ENCODE results near the gene RBM39.
"Not testable (repeated sequence)": the region's sequence is repeated elsewhere in the genome, so short reads cannot be mapped to it uniquely, and the experiment has no call there.

Gene RBM39

GRCh38 chr20:35690265-35690664 is 51.8 kb downstream of the RBM39 start:
- TF ChIP-seq, protein P1, sequence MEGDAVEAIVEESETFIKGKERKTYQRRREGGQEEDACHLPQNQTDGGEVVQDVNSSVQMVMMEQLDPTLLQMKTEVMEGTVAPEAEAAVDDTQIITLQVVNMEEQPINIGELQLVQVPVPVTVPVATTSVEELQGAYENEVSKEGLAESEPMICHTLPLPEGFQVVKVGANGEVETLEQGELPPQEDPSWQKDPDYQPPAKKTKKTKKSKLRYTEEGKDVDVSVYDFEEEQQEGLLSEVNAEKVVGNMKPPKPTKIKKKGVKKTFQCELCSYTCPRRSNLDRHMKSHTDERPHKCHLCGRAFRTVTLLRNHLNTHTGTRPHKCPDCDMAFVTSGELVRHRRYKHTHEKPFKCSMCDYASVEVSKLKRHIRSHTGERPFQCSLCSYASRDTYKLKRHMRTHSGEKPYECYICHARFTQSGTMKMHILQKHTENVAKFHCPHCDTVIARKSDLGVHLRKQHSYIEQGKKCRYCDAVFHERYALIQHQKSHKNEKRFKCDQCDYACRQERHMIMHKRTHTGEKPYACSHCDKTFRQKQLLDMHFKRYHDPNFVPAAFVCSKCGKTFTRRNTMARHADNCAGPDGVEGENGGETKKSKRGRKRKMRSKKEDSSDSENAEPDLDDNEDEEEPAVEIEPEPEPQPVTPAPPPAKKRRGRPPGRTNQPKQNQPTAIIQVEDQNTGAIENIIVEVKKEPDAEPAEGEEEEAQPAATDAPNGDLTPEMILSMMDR (IDR thresholded peaks at IDR 0.05; ENCODE audit: insufficient read depth, low read depth, low read length, missing control alignments) = no peak
- DNase-seq (ENCODE audit: low read depth) = no peak
- H3K4me3 ChIP-seq (ENCODE audit: low read length) = no peak overlapping the region

- H3K4me3 ChIP-seq (ENCODE audit: low read length); DNase-seq (ENCODE audit: low read depth): not testable (repeated sequence)
Observed at GRCh38 chr20:35686872-35687271, 55.2 kb downstream of the RBM39 start.

DNA sequence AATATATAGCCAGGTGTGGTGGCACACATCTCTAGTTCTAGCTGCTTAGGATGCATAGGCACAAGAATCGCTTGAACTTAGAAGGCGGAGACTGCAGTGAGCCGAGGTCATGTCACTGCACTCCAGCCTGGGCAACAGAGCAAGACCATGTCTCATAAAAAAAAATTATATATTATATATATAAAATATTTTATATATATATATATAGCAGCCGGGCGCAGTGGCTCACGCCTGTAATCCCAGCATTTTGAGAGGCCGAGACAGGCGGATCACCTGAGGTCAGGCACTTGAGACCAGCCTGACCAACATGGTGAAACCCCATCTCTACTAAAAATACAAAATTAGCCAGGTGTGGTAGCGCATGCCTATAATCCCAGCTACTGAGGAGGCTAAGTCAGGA is 56.7 kb downstream of the RBM39 start:
- DNase-seq (ENCODE audit: low read depth); H3K4me3 ChIP-seq (ENCODE audit: low read length): not testable (repeated sequence)

DNA sequence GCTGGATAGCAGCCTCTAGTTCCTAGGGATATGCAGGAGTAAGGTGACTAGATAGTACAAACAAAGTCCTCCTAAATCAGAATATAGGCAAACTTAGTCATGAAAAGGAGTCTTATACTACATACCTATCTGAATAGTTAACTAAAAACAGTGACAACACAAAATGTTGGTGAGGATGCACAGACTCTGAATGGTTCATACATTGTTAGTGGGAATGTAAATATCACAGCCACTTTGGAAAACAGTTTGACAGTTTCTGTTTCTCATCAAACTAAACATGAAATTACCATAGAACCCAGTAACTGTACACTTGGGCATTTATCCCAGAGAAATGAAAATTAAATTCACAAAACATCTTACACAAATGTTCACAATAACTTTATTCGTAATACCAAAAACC is 60.1 kb downstream of the RBM39 start:
- no peak overlapping the region for H3K4me3 ChIP-seq (ENCODE audit: low read length)
- TF ChIP-seq, protein P1 (IDR thresholded peaks at IDR 0.05; ENCODE audit: insufficient read depth, low read depth, low read length, missing control alignments) = no peak
- DNase-seq (ENCODE audit: low read depth) = no peak

GRCh38 chr20:35680452-35681183 is 61.4 kb downstream of the RBM39 start:
- TF ChIP-seq, protein P1 (IDR thresholded peaks at IDR 0.05; ENCODE audit: insufficient read depth, low read depth, low read length, missing control alignments) = no peak
- no peak for DNase-seq (ENCODE audit: low read depth)

DNA sequence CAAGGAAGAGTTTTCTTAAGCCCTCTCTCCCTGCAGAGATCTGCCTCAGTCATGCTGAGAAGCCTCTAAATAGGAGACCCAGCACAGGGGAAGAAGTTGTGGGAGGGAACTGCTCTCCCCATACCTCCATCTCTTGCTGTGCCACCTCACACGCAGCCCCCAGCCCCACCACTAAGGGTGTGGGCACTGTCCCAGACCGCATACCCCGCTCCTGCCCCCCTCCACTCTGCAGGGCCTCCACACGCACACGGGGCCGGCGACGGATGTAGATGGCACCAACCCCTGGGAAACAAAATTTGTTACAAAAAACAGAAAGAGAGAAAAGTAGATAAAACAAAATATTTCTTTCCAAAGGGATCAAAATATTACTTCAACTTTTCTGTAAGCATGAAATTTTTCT is 67.1 kb downstream of the RBM39 start:
- DNase-seq (ENCODE audit: low read depth) = no peak
- no peak overlapping the region for H3K4me3 ChIP-seq (ENCODE audit: low read length)
- TF ChIP-seq, protein P1 (IDR thresholded peaks at IDR 0.05; ENCODE audit: insufficient read depth, low read depth, low read length, missing control alignments) = no peak

More at GRCh38 chr20:35680452-35681183, 61.4 kb downstream of the RBM39 start:
- no peak overlapping the region for H3K4me3 ChIP-seq (ENCODE audit: low read length)

DNA sequence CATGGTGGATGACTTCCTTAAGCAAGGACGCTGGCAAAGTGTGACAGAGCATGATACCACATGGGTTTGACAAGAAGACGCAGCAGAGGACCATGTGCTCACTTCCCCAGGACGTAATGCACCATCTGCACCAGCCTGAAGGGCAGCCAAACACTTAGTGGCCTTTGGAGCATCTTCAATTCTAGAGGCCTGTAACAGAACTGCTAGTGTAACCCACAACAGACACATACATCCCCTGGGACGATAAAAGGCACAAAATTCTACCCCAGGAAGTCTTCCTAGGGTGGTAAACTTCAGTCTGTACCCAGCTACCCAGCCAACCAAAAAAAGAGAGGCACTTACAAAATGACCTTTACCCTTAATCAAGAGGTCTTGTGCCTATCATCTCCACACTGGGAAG is 68.2 kb downstream of the RBM39 start:
- TF ChIP-seq, protein P1 (IDR thresholded peaks at IDR 0.05; ENCODE audit: insufficient read depth, low read depth, low read length, missing control alignments) = no peak
- DNase-seq (ENCODE audit: low read depth) = no peak
- H3K4me3 ChIP-seq (ENCODE audit: low read length) = no peak overlapping the region

DNA sequence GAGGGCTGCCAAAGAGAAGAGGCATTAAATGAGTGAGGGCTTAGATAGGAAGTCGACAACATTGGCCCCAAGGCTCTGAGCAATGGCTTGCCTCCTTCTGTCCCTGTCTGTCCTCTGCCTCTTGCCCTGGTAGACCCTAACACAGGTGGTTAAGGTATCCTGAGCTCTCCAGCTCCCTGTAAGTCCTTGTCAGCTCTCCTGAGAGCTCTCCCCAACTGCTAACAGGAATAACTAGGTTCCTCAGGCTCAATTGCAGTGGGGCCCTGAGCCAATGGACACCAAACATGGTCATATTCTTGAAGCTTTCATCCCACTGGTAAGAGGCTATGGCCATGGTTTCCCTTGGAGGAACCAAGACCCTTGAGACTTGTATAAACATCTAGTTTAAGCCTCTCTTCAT is 72.4 kb downstream of the RBM39 start:
- DNase-seq (ENCODE audit: low read depth) = no peak
- no peak overlapping the region for H3K4me3 ChIP-seq (ENCODE audit: low read length)
- TF ChIP-seq, protein P1 (IDR thresholded peaks at IDR 0.05; ENCODE audit: insufficient read depth, low read depth, low read length, missing control alignments) = no peak

Data from epithelial cell of esophagus (primary cell).